Measurements from ENCODE around the gene KCNJ2. TPM values are rescaled to one million over a fixed set of nuclear protein-coding genes. Genes with fewer than 3 reads are reported as not detected.

Gene KCNJ2
- total and polyA plus RNA-seq, 10 of the 15 experiments (the other 5 are each of a cell fraction or from before 2014, with no cell fraction given) = 1.6 to 10.1 (median 3.2) TPM

GRCh38 chr17:70137451-70138230, 31.7 kb upstream of the KCNJ2 start (continued):
- TF ChIP-seq, protein P1, sequence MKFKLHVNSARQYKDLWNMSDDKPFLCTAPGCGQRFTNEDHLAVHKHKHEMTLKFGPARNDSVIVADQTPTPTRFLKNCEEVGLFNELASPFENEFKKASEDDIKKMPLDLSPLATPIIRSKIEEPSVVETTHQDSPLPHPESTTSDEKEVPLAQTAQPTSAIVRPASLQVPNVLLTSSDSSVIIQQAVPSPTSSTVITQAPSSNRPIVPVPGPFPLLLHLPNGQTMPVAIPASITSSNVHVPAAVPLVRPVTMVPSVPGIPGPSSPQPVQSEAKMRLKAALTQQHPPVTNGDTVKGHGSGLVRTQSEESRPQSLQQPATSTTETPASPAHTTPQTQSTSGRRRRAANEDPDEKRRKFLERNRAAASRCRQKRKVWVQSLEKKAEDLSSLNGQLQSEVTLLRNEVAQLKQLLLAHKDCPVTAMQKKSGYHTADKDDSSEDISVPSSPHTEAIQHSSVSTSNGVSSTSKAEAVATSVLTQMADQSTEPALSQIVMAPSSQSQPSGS (IDR thresholded peaks at IDR 0.05; ENCODE audit: low read length) = peak; percentile 65; the same call in 1 of the 2 replicates
- TF ChIP-seq NFXL1 (IDR thresholded peaks at IDR 0.05; ENCODE audit: borderline replicate concordance) (no peak), ZNF217 (IDR thresholded peaks at IDR 0.05) (peak; percentile 90; the same call in 1 of the 2 replicates), ZBED1 (IDR thresholded peaks at IDR 0.05; ENCODE audit: borderline replicate concordance) (peak; percentile 62; the same call in 1 of the 2 replicates), RAD51 (IDR thresholded peaks at IDR 0.05) (no peak), NFIC (IDR thresholded peaks at IDR 0.05; ENCODE audit: low read depth, low read length) (peak; percentile 91), TARDBP (IDR thresholded peaks at IDR 0.05; ENCODE audit: borderline replicate concordance) (no peak), MEF2B (IDR thresholded peaks at IDR 0.05; ENCODE audit: partially characterized antibody, poor library complexity, severe bottlenecking) (no peak), JUNB (IDR thresholded peaks at IDR 0.05) (peak; percentile 99), SUPT20H (IDR thresholded peaks at IDR 0.05; ENCODE audit: borderline replicate concordance, control insufficient read depth, low read depth, low read length) (no peak), ZNF207 (IDR thresholded peaks at IDR 0.05; ENCODE audit: borderline replicate concordance) (no peak), USF2 (IDR thresholded peaks at IDR 0.05; ENCODE audit: borderline replicate concordance, low read depth, low read length) (no peak), IKZF1 (conservative IDR thresholded peaks at IDR 0.05) (0 out of 2 replicates have a peak, but pooled peaks have one; percentile 34), YBX1 (IDR thresholded peaks at IDR 0.05) (no peak), TBL1XR1 (IDR thresholded peaks at IDR 0.05; ENCODE audit: low read depth, low read length) (peak; percentile 68; the same call in 1 of the 2 replicates), PAX5 (IDR thresholded peaks at IDR 0.05; ENCODE audit: borderline replicate concordance, low read depth, low read length) (0 out of 2 replicates have a peak, but pooled peaks have one; percentile 67), NBN (IDR thresholded peaks at IDR 0.05) (no peak), SPI1 (IDR thresholded peaks at IDR 0.05; ENCODE audit: borderline replicate concordance, insufficient read depth, low read depth, low read length) (no peak), POLR2AphosphoS5 (IDR thresholded peaks at IDR 0.05; ENCODE audit: low read length) (no peak), BHLHE40 (IDR thresholded peaks at IDR 0.05; ENCODE audit: borderline replicate concordance in 1 of 2, low read depth in 2 of 2, low read length in 1 of 2) (peak; percentile 50 to 54; a peak in 2 of 4 replicates), WRNIP1 (IDR thresholded peaks at IDR 0.05; ENCODE audit: borderline replicate concordance, low read depth, low read length) (no peak), SMARCA5 (IDR thresholded peaks at IDR 0.05) (no peak), ZNF384 (IDR thresholded peaks at IDR 0.05; ENCODE audit: borderline replicate concordance, low read depth, low read length) (no peak), ATF7 (IDR thresholded peaks at IDR 0.05; ENCODE audit: low read depth) (peak; percentile 49), LARP7 (IDR thresholded peaks at IDR 0.05) (no peak), MYB (IDR thresholded peaks at IDR 0.05; ENCODE audit: borderline replicate concordance, low read depth, low read length) (no peak)
- TF ChIP-seq, protein P2, sequence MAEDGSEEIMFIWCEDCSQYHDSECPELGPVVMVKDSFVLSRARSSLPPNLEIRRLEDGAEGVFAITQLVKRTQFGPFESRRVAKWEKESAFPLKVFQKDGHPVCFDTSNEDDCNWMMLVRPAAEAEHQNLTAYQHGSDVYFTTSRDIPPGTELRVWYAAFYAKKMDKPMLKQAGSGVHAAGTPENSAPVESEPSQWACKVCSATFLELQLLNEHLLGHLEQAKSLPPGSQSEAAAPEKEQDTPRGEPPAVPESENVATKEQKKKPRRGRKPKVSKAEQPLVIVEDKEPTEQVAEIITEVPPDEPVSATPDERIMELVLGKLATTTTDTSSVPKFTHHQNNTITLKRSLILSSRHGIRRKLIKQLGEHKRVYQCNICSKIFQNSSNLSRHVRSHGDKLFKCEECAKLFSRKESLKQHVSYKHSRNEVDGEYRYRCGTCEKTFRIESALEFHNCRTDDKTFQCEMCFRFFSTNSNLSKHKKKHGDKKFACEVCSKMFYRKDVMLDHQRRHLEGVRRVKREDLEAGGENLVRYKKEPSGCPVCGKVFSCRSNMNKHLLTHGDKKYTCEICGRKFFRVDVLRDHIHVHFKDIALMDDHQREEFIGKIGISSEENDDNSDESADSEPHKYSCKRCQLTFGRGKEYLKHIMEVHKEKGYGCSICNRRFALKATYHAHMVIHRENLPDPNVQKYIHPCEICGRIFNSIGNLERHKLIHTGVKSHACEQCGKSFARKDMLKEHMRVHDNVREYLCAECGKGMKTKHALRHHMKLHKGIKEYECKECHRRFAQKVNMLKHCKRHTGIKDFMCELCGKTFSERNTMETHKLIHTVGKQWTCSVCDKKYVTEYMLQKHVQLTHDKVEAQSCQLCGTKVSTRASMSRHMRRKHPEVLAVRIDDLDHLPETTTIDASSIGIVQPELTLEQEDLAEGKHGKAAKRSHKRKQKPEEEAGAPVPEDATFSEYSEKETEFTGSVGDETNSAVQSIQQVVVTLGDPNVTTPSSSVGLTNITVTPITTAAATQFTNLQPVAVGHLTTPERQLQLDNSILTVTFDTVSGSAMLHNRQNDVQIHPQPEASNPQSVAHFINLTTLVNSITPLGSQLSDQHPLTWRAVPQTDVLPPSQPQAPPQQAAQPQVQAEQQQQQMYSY (CRISPR knock-in tag; IDR thresholded peaks at IDR 0.05) = no peak
